OCI-LY1 (cell line): Measurements from ENCODE around the gene CHPF2.

ENCODE experiments used
- H2AFZ ChIP-seq: fragments of 200-600 bp; sonication (generic), shearing (Covaris generic); 2 replicates; pipeline ENCODE4 v1.6.0; 2014; ENCODE audit warnings: antibody characterized with exemption, mild to moderate bottlenecking, low read length
- H3F3A ChIP-seq: fragments of 200-600 bp; sonication (generic), shearing (Covaris generic); 2 replicates; pipeline ENCODE4 v1.6.0; 2014; ENCODE audit warnings: mild to moderate bottlenecking, antibody characterized with exemption, low read length, moderate library complexity; ENCODE audit not compliant: insufficient read depth
- H3K27ac ChIP-seq: fragments of 200-600 bp; sonication (generic); 2 replicates; pipeline ENCODE4 v1.5.1; 2014; ENCODE audit warnings: low read length, mixed run types, mild to moderate bottlenecking, low read depth; ENCODE audit not compliant: poor library complexity, severe bottlenecking
- H3K27me3 ChIP-seq: fragments of 200-600 bp; sonication (generic); 2 replicates; pipeline ENCODE4 v1.6.0; 2014; ENCODE audit warnings: antibody characterized with exemption, mild to moderate bottlenecking, low read length, moderate library complexity; ENCODE audit not compliant: insufficient read depth
- H3K36me3 ChIP-seq: fragments of 200-600 bp; sonication (generic); 2 replicates; pipeline ENCODE4 v1.6.1; 2014; ENCODE audit warnings: mild to moderate bottlenecking, antibody characterized with exemption, low read length, moderate library complexity, mixed read lengths; ENCODE audit not compliant: insufficient read depth
- H3K4me1 ChIP-seq: fragments of 200-600 bp; sonication (generic); 2 replicates; pipeline ENCODE4 v1.5.1; 2014; ENCODE audit warnings: mild to moderate bottlenecking, low read length, moderate library complexity; ENCODE audit not compliant: insufficient read depth, severe bottlenecking
- H3K4me2 ChIP-seq: fragments of 200-600 bp; sonication (generic), shearing (Covaris generic); 2 replicates; pipeline ENCODE4 v1.6.1; 2014; ENCODE audit warnings: low read length
- H3K4me3 ChIP-seq: fragments of 200-600 bp; sonication (generic); 2 replicates; pipeline ENCODE4 v1.5.1; 2014; ENCODE audit warnings: low read length, low read depth, mild to moderate bottlenecking, mixed read lengths; ENCODE audit not compliant: poor library complexity, severe bottlenecking
- H3K79me2 ChIP-seq: fragments of 200-600 bp; shearing (Covaris generic); 2 replicates; pipeline ENCODE4 v1.6.1; 2016; ENCODE audit warnings: mixed run types, low read length, mixed read lengths; ENCODE audit not compliant: insufficient read depth
- H3K9ac ChIP-seq: fragments of 200-600 bp; sonication (generic), shearing (Covaris generic); 2 replicates; pipeline ENCODE4 v1.6.1; 2014; ENCODE audit warnings: mild to moderate bottlenecking, low read length, mixed read lengths
- H3K9me2 ChIP-seq: fragments of 200-600 bp; sonication (generic), shearing (Covaris generic); 2 replicates; pipeline ENCODE4 v1.6.1; 2014; ENCODE audit warnings: low read depth, mild to moderate bottlenecking, low read length, mixed read lengths
- H3K9me3 ChIP-seq: fragments of 200-600 bp; shearing (Covaris generic); 2 replicates; pipeline ENCODE4 v1.6.1; 2014; ENCODE audit warnings: low read length, mixed read lengths
- H4K20me1 ChIP-seq: fragments of 200-600 bp; sonication (generic), shearing (Covaris generic); 2 replicates; pipeline ENCODE4 v1.6.0; 2016; ENCODE audit warnings: mild to moderate bottlenecking, low read length; ENCODE audit not compliant: insufficient read depth
- CTCF ChIP-seq: fragments of 200-600 bp; sonication (generic), shearing (Covaris generic); IDR thresholded peaks from 2 replicates; pipeline ENCODE4 v1.5.1; 2017; ENCODE audit warnings: mild to moderate bottlenecking, antibody characterized with exemption, low read length, moderate library complexity, mixed read lengths
- EZH2 ChIP-seq: fragments of 200-600 bp; sonication (generic), shearing (Covaris generic); IDR thresholded peaks from 2 replicates; pipeline ENCODE4 v1.8.0; 2017; ENCODE audit warnings: borderline replicate concordance, mixed run types, mild to moderate bottlenecking, antibody characterized with exemption, low read length, moderate library complexity, mixed read lengths

The CHPF2 gene

DNA sequence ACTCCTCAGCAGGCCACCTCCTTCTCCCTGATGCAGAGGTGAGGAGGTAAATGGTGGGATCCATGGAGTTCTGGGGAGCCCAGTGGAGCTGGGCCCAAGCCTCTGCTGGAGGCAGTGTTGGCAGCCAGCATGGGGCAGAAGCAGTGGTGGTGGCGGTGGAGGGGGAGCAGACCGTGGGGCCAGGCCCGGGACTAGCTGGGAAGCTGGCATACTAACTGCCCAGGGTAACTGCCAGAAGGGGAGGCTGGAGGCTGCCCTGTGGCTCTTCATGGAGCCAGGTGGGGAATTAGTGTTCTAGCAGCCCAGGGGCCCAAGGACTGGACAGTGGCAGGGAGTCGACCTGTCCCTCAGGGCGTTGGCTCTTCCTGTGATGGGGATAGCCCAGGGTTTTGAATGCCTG lies 32.3 kb downstream of the CHPF2 start:
- Histone ChIP-seq H3K9me2 (no peaks in the 10 kb centered on the region), H3K4me2 (no peak overlapping the region), H3K79me2 (no peaks in the 10 kb centered on the region), H3K4me3 (no peak overlapping the region), H3K27ac (no peak overlapping the region), H3F3A (no peaks in the 10 kb centered on the region), H3K4me1 (no peaks in the 10 kb centered on the region), H3K9ac (no peak overlapping the region), H3K36me3 (no peaks in the 10 kb centered on the region), H2AFZ (no peak overlapping the region), H3K9me3 (no peaks in the 10 kb centered on the region), H3K27me3 (peaks cover 26% of the 10 kb centered on the region), H4K20me1 (no peaks in the 10 kb centered on the region)
- no peak for TF ChIP-seq EZH2
- TF ChIP-seq CTCF: no peak

- Histone ChIP-seq H3K79me2 (no peaks in the 10 kb centered on the region), H3K4me2 (no peak overlapping the region), H3K9ac (no peak overlapping the region), H3K4me3 (no peak overlapping the region), H3K9me3 (no peaks in the 10 kb centered on the region), H3K27ac (no peak overlapping the region), H4K20me1 (no peaks in the 10 kb centered on the region), H3F3A (no peaks in the 10 kb centered on the region), H3K4me1 (no peaks in the 10 kb centered on the region), H3K27me3 (peaks cover 29% of the 10 kb centered on the region), H3K9me2 (no peaks in the 10 kb centered on the region), H3K36me3 (no peaks in the 10 kb centered on the region), H2AFZ (no peak overlapping the region)
- TF ChIP-seq CTCF: no peak
Measured at GRCh38 chr7:151265351-151265931, 33.2 kb downstream of the CHPF2 start.

GRCh38 chr7:151269511-151269910 lies 37.2 kb downstream of the CHPF2 start:
- Histone ChIP-seq H3K9ac (no peak overlapping the region), H3K27me3 (peaks cover 24% of the 10 kb centered on the region), H3K9me3 (no peaks in the 10 kb centered on the region), H4K20me1 (no peaks in the 10 kb centered on the region), H3K4me1 (no peaks in the 10 kb centered on the region), H3K9me2 (no peaks in the 10 kb centered on the region), H3K4me2 (no peak overlapping the region), H3K36me3 (no peaks in the 10 kb centered on the region), H2AFZ (no peak overlapping the region), H3F3A (no peaks in the 10 kb centered on the region), H3K27ac (no peak overlapping the region), H3K79me2 (no peaks in the 10 kb centered on the region), H3K4me3 (no peak overlapping the region)
- TF ChIP-seq CTCF (no peak), EZH2 (no peak)
